Measurements from ENCODE around the gene CPNE4. TPM values are rescaled to one million over a fixed set of nuclear protein-coding genes. Genes with fewer than 3 reads are reported as not detected.
A peak's percentile ranks its signal among the peaks of the same experiment; 100 is the strongest.

The CPNE4 gene
- total RNA-seq, 1 experiment from 2014 or later, result not detected

DNA sequence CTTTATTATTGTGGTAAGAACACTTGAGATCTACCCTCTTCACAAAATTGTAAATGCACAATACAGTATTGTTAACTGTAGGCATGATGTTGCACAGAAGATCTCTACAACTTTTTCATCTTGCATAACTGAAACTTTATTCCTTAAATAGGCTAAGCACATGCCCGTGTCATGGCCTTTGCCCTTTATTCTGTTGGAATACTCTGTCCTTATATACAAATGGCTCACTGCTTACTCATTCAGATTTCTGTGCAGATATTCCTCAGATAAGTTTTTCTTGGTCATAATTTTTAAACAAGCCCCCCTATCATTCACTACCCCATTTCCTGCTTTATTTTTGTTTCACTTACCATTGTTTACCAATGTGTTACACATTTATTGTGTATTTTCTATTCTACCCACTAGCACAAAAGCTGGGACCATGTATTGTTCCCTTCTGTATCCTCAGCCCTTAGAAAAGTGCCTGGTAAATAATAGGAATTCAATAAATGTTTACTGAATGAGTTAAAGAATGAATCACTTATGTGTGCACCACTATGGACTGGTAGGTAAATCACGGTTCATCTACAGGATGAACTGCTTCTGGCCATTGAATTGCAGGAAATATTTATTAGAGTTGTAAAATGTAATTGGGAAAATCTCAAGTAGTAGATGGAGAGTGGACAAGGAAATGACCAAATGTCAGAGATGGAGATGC lies 151.0 kb downstream of the CPNE4 start:
- BruUV-seq (replicated peaks), result no TSS peak
- H3K79me2 ChIP-seq (ENCODE audit: low read length), result no peaks in the 10 kb centered on the region
- H3K27ac ChIP-seq (ENCODE audit: low read length), result peak overlapping the region; percentile 70
- H3K36me3 ChIP-seq (ENCODE audit: low read depth, low read length), result no peaks in the 10 kb centered on the region
- ChIA-PET CTCF (interaction anchor here (0.5 kb wide), 1 partner anchor 100 kb away, joined by 3 read pairs; no protein-coding TSS in a partner anchor), POLR2A (ENCODE audit: unreplicated experiment) (interaction anchor here (0.5 kb wide), 1 partner anchor 602 kb away, joined by 3 read pairs; no protein-coding TSS in a partner anchor)
- DNase-seq (peak; percentile 74), ATAC-seq (peak; percentile 94)
- H3K4me3 ChIP-seq (ENCODE audit: low read length), result peak overlapping the region; percentile 16; the same call in 1 of the 2 replicates
- no peaks in the 10 kb centered on the region for H3K27me3 ChIP-seq (ENCODE audit: low read length)
- H3K4me2 ChIP-seq (ENCODE audit: low read length), result peak overlapping the region; percentile 59
- H2AFZ ChIP-seq (ENCODE audit: low read length), result no peak overlapping the region
- H4K20me1 ChIP-seq (ENCODE audit: low read length), result no peaks in the 10 kb centered on the region
- H3K4me1 ChIP-seq (ENCODE audit: insufficient read depth, low read length), result peaks cover 20% of the 10 kb centered on the region
- TF ChIP-seq, protein P1, sequence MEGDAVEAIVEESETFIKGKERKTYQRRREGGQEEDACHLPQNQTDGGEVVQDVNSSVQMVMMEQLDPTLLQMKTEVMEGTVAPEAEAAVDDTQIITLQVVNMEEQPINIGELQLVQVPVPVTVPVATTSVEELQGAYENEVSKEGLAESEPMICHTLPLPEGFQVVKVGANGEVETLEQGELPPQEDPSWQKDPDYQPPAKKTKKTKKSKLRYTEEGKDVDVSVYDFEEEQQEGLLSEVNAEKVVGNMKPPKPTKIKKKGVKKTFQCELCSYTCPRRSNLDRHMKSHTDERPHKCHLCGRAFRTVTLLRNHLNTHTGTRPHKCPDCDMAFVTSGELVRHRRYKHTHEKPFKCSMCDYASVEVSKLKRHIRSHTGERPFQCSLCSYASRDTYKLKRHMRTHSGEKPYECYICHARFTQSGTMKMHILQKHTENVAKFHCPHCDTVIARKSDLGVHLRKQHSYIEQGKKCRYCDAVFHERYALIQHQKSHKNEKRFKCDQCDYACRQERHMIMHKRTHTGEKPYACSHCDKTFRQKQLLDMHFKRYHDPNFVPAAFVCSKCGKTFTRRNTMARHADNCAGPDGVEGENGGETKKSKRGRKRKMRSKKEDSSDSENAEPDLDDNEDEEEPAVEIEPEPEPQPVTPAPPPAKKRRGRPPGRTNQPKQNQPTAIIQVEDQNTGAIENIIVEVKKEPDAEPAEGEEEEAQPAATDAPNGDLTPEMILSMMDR (conservative IDR thresholded peaks at IDR 0.05; ENCODE audit: low read depth, low read length), result no peak
- TF ChIP-seq EZH2phosphoT487 (IDR thresholded peaks at IDR 0.05; ENCODE audit: borderline replicate concordance, low read length), result no peak
- no peak for TF ChIP-seq EZH2 (IDR thresholded peaks at IDR 0.05; ENCODE audit: low read length, unreplicated experiment)
- H3K9ac ChIP-seq (ENCODE audit: low read length), result no peak overlapping the region; the same call in 1 of the 2 replicates
- H3K9me2 ChIP-seq (replicated peaks; ENCODE audit: low read length), result no peaks in the 10 kb centered on the region
- intact Hi-C loops (cut with micrococcal nuclease), result loop anchor here (2.0 kb wide), 1 partner anchor 13 kb away; no protein-coding TSS in a partner anchor
- no peaks in the 10 kb centered on the region for H3F3A ChIP-seq (ENCODE audit: low read length, unreplicated experiment)
- no peaks in the 10 kb centered on the region for H3K9me3 ChIP-seq (ENCODE audit: low read length)

DNA sequence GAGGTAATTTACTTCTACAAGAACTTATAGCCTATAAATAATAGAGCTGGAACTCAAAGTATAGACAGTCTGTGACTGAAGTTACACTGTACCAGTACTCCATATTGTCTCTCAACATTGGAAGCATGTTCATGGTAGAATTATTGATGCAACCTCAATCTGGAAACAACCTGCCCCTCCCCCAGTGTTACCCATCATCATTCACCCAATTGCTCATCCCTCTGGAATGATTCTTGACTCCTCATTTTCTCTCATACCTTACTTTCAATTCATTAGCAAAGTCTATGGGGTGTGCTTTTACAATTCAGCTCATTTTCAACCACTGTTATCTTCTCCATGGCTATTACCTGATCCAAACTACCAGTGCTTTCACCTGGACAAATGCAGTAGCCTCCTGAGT lies 151.7 kb downstream of the CPNE4 start:
- CTCF ChIA-PET, result interaction anchor here (0.5 kb wide), 1 partner anchor 101 kb away, joined by 3 read pairs; no protein-coding TSS in a partner anchor
- H3K4me1 ChIP-seq (ENCODE audit: insufficient read depth, low read length), result peaks cover 20% of the 10 kb centered on the region
- peak overlapping the region; percentile 70 for H3K27ac ChIP-seq (ENCODE audit: low read length)
- no peaks in the 10 kb centered on the region for H3K27me3 ChIP-seq (ENCODE audit: low read length)
- H4K20me1 ChIP-seq (ENCODE audit: low read length), result no peaks in the 10 kb centered on the region
- POLR2A ChIA-PET (ENCODE audit: unreplicated experiment), result no interaction called here
- TF ChIP-seq, protein P1 (conservative IDR thresholded peaks at IDR 0.05; ENCODE audit: low read depth, low read length), result no peak
- no peak for TF ChIP-seq EZH2phosphoT487 (IDR thresholded peaks at IDR 0.05; ENCODE audit: borderline replicate concordance, low read length)
- TF ChIP-seq EZH2 (IDR thresholded peaks at IDR 0.05; ENCODE audit: low read length, unreplicated experiment), result no peak
- H2AFZ ChIP-seq (ENCODE audit: low read length), result no peak overlapping the region
- ATAC-seq, result peak; percentile 7; the same call in 1 of the 2 replicates
- H3F3A ChIP-seq (ENCODE audit: low read length, unreplicated experiment), result no peaks in the 10 kb centered on the region
- intact Hi-C loops (cut with micrococcal nuclease), result loop anchor here (2.0 kb wide), 1 partner anchor 14 kb away; no protein-coding TSS in a partner anchor
- no peak overlapping the region; the same call in 1 of the 2 replicates for H3K9ac ChIP-seq (ENCODE audit: low read length)
- peak overlapping the region; percentile 16; the same call in 1 of the 2 replicates for H3K4me3 ChIP-seq (ENCODE audit: low read length)
- H3K36me3 ChIP-seq (ENCODE audit: low read depth, low read length), result no peaks in the 10 kb centered on the region
- peak overlapping the region; percentile 59 for H3K4me2 ChIP-seq (ENCODE audit: low read length)
- H3K79me2 ChIP-seq (ENCODE audit: low read length), result no peaks in the 10 kb centered on the region
- no peaks in the 10 kb centered on the region for H3K9me2 ChIP-seq (replicated peaks; ENCODE audit: low read length)
- peak; percentile 44 for DNase-seq
- H3K9me3 ChIP-seq (ENCODE audit: low read length), result no peaks in the 10 kb centered on the region
- no TSS peak for BruUV-seq (replicated peaks)

DNA sequence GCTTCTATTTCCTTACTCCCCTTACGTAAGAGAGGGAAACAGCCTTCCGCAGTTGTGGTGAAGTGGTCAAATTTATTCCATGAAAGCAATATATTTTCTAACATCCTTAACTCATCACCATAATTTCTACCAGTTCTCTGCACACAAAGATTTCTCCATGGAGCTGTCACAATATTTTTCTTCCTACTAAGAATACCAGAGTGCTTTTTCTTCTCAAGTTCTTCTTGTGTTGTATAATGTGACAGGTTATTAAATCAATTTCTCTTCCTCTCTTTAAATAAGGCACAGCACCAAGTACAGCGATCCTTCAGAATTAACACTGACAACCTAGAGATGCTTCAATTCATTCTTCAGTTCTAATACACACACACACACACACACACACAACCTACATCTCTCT lies 153.0 kb downstream of the CPNE4 start:
- POLR2A ChIA-PET (ENCODE audit: unreplicated experiment), result no interaction called here
- Histone ChIP-seq H3K36me3 (ENCODE audit: low read depth, low read length) (no peaks in the 10 kb centered on the region), H3K9me3 (ENCODE audit: low read length) (no peaks in the 10 kb centered on the region), H3K27ac (ENCODE audit: low read length) (no peak overlapping the region), H4K20me1 (ENCODE audit: low read length) (no peaks in the 10 kb centered on the region), H3K9ac (ENCODE audit: low read length) (no peak overlapping the region), H3K4me1 (ENCODE audit: insufficient read depth, low read length) (peaks cover 20% of the 10 kb centered on the region), H3K9me2 (replicated peaks; ENCODE audit: low read length) (no peaks in the 10 kb centered on the region), H3K4me2 (ENCODE audit: low read length) (no peak overlapping the region), H3K4me3 (ENCODE audit: low read length) (no peak overlapping the region), H2AFZ (ENCODE audit: low read length) (no peak overlapping the region), H3K79me2 (ENCODE audit: low read length) (no peaks in the 10 kb centered on the region), H3K27me3 (ENCODE audit: low read length) (no peaks in the 10 kb centered on the region), H3F3A (ENCODE audit: low read length, unreplicated experiment) (no peaks in the 10 kb centered on the region)
- DNase-seq (no peak), ATAC-seq (no peak)
- TF ChIP-seq EZH2 (IDR thresholded peaks at IDR 0.05; ENCODE audit: low read length, unreplicated experiment) (no peak), EZH2phosphoT487 (IDR thresholded peaks at IDR 0.05; ENCODE audit: borderline replicate concordance, low read length) (no peak)
- TF ChIP-seq, protein P1 (conservative IDR thresholded peaks at IDR 0.05; ENCODE audit: low read depth, low read length), result no peak
- CTCF ChIA-PET, result no interaction called here
- intact Hi-C loops (cut with micrococcal nuclease), result loop anchor here (2.0 kb wide), 1 partner anchor 15 kb away; no protein-coding TSS in a partner anchor
- no TSS peak for BruUV-seq (replicated peaks)
